ENCODE data around the gene OR2T2.
"Not testable (repeated sequence)": the region's sequence is repeated elsewhere in the genome, so short reads cannot be mapped to it uniquely, and the experiment has no call there.

Gene OR2T2

GRCh38 chr1:248445399-248445798 is at the start of gene OR2T2:
OR2T2 (plus strand) TSS chr1:248445637; CDS start chr1:248452798, 7,161 bp downstream.
- not testable (repeated sequence) for FAIRE-seq

DNA sequence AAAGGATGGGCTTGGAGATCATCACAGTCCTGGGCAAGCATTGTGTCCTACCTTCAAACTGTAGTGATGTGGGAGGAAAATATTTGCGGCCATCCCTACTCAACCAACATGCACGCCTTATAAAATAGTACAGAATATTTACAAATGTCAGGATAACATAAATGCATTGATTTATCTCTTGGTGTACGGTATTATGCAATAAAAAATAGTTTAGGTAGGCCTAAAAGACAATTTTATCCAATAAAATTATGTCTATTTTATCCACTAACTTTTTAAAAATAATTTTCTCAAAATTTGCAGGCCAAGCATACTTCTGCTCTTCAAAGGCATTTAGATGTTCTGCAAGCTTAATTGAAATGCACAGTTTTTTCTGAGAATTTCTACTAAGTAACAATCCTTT is 42.7 kb upstream of the OR2T2 start, which contains the start of gene OR2T1:
Gene OR2T1, plus strand, starts transcription at position 301 of the 400 bp plus-strand sequence. CDS start 3,100 bp downstream, outside the sequence.
- FAIRE-seq = no peak

DNA sequence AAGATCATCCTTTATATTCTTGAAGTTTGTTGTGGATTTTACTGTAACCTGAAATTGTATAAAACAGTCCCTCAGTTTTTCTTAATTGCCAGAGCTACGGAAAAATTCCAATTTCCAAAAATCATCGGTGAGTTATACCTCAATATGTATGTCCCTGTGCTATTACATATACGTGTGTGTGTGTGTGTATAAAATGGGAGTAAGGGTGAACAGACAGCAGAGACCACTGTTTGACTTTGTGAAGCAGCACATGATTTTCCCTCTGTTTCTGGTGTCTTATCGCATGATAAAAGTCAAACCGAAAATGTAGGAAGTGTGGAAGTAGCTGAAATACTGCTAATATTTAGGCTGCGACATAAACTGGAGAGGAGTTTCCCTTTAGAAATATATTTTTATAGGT is 41.4 kb upstream of the OR2T2 start:
- no peak for FAIRE-seq

DNA sequence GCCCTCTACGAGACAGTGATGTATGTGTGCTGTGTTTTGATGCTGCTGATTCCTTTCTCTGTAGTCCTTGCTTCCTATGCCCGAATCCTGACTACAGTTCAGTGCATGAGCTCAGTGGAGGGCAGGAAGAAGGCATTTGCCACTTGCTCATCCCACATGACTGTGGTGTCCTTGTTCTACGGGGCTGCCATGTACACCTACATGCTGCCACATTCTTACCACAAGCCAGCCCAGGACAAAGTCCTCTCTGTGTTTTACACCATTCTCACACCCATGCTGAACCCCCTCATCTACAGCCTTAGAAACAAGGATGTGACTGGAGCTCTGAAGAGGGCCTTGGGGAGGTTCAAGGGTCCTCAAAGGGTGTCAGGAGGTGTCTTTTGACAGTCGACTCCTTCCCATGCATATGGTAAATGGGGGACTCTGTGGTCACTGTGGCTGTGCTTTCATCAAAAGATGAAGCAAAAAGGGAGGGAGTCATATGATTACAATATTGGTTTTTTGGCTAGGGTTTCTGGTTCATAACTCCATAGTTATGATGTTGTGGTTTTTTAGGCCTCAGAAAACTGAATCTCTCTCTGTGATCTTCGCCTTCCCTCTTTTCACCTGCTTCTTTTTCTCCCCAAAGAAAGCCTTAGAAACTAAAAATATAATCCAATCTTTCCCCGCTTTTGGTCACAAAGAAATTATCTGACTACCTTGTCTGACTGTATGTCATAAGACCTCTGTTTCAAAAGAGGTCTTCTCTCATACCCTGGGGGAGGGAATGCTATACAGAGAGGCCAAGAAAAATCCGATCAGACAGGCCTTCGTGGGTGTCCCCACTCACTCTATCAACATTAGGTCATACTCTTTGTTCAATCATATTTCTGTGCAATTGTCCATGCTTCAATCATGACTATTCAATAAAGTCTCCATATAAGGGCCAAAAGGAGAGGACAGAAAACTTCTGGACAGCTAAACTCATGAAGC is 38.4 kb upstream of the OR2T2 start:
- no peak for FAIRE-seq

DNA sequence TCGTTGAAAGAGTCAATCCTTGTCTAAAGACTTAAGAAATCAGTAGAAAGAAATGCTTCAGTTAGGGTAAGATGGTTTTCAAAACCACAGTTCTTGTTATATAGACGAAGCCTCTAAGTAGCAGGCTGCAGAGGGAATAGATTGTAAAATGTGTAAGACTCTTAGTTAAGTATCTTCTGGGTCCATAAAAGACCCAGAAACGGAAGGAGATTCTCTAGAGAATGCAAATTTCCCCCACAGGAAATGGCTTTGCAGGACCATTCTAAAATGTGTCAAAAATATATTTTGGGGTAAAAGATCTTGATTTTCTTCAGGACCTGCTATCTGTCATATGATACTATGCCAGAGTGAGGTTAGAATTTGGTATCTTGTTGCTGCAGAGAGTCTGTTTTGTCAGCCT is 29.2 kb upstream of the OR2T2 start:
- FAIRE-seq = no peak

- FAIRE-seq = no peak
Measured at GRCh38 chr1:248417854-248418253, 27.6 kb upstream of the OR2T2 start.

- no peak for FAIRE-seq
Measured at GRCh38 chr1:248421384-248421783, 24.1 kb upstream of the OR2T2 start.

DNA sequence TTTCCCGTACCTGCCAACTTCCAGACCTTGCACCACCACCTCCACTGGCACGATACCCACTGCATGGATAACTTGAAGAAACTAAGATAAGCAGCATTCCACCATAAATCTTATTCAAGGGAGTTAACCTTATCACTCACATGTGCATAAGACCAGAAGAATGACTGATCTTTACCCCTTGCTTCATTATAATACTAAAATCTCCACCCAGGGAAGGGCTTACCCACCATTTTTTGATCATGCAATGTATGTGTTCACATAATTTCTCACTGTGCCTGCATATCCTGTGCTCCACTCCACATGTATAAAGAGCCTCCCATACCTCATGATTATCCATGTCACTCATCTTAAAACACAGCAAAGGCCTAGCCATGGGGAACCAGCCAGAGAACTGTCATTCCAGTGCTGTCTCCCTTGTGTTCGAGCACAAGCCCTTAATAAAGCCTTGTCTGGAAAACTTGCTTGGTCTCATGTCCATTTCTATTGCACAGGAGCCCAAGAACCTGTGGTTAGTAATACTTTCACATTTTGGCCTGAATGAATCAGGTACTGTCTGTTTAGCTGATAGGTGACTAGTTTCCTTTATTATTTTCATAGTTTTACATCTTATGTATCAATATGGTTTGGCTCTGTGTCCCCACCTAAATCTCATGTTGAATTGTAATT is 17.8 kb upstream of the OR2T2 start:
- FAIRE-seq = not testable (repeated sequence)

- FAIRE-seq = not testable (repeated sequence)
Measured at GRCh38 chr1:248428192-248428533, 17.3 kb upstream of the OR2T2 start.

- not testable (repeated sequence) for FAIRE-seq
Measured at GRCh38 chr1:248431683-248432082, 13.8 kb upstream of the OR2T2 start.

GRCh38 chr1:248432201-248432600 is 13.2 kb upstream of the OR2T2 start:
- FAIRE-seq = not testable (repeated sequence)

GRCh38 chr1:248433811-248434415 is 11.5 kb upstream of the OR2T2 start:
- not testable (repeated sequence) for FAIRE-seq

DNA sequence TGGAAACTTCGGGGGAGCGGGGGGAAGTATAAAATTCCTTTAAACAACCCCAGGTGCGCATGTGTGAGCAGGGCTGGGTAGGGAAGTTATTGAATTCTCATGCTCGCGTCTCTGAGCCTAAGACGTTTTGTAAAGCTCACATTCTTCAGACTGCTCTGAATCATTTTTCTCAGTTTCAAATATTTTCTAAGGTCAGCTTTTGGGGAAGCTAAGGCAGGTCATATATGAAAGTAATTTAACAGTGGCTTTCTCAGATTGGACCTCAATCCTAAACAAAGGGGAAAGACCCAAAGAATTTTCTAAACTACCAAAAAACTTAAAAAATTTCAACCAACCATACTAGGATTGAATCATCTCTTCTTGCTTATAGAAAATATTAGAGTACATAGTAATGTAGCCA is 10.5 kb upstream of the OR2T2 start:
- not testable (repeated sequence) for FAIRE-seq

- FAIRE-seq = not testable (repeated sequence)
Measured at GRCh38 chr1:248436303-248436702, 9.1 kb upstream of the OR2T2 start.

DNA sequence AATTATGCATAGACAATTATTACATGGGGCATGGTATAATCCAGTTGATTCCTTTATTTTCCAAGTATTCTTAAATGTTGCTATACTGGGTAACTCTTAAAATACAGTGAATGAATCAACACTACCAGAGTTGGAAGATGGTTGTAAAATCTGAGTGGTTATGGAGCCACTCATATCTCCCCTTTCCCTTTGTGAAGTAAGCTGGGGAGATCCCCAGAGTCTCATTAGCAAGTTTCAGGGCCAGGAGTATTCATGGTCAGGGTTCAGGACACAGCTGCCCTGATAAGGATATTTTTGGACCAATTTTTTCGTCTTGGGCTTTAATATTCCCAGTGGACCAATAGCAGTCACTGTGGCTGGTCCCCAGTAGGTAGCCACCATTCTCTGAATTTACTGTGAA is 6.8 kb upstream of the OR2T2 start:
- FAIRE-seq = not testable (repeated sequence)

DNA sequence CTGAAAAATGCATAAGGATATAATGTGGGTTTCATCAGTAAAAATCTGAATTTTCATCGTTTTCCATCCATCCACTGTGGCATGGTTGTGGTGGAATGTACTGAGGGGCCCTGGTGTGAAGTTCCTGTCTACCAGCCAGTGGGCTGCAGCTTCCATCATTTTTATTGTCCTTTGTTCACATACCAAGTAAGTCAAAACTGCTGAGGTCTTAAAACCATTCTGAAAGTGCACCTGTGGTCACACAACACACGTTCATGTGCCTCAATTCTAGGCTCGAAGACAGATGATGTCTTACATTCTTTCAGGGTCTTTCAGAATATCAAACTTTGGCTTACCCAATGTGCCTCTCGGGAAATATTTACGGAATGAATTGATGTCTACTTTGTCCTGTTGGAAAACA is 6.2 kb upstream of the OR2T2 start:
- FAIRE-seq = not testable (repeated sequence)

- not testable (repeated sequence) for FAIRE-seq
Measured at GRCh38 chr1:248442500-248443277, 2.7 kb upstream of the OR2T2 start.

DNA sequence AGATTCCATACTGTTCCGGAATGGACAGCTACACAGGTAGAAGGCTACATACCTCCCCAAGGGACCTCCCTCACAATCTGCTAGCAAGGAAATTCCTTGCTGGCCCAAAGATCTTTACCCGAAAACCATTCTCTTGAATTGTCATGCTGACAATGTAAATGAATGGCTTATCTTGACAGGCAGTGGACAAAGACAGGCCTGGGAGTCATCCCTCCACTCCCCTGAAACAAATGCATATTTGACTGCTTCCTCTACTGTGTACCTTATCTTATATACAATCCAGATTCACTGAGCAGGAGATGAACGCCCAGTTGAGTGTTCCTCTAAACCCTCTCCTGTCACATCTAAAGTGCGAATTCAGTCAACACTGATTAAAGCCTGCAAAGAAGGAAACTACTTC is 834 bp upstream of the OR2T2 start:
- not testable (repeated sequence) for FAIRE-seq

GRCh38 chr1:248448409-248449074 is 3.1 kb downstream of the OR2T2 start:
- FAIRE-seq = not testable (repeated sequence)

DNA sequence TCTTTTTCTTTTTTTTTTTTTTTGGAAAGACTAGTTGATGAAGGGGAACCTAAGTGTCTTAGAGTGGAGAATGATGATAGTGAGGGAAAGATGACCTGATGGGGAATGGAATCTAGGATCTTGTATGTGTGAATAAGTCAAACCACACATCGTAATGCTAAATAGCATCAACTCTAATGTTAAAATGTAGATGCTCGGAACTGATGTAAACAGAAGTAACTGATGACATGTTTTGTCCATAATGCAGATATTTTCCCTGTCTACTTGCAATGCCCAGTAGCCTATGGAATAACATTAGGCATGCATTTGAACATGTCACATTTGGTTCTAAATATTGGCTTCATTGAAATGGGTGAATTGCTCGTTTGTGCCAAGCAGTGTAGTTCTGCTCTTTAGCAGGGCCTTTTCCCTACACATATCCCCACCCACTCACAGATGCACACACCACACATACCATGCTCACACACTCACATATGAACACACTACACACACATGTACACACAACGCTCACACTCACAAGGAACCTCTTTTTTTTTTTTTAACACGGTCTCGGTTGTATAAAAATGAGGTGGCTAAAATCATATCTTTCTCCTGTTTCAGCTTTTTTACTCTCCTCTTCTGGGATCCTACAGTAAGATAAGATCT is 4.5 kb downstream of the OR2T2 start:
- not testable (repeated sequence) for FAIRE-seq

DNA sequence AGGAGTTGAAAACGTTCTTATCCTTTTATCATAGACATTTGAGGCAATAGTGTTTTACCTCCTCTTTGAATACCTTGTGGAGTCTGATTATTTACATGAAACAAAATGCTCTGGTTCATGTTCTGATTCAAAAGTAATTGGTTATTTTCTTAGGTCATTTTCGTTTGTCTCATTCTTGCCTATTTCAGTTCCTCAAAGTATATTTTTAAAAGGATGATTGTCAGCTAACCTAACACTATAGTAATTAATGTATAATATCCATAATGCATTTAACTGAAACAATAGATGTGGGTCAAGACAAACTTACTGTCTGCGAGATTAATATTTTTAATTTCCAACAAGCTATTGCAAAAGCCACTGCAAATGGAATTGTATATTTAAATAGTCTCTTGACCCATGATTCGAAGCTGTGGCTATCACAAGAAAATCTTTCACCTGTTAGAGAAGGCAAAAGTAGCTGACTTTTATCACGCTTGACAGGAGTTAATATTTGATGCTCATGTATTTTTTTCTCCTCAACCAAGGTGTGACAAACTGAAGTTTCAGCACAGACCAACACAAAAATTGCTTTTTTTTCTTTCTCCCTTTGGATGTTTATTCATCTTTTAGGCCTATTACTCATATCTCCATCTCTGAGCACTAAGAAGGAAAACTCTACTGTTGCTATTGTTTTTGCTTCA is 5.2 kb downstream of the OR2T2 start:
- FAIRE-seq = not testable (repeated sequence)
